ENCODE measurements around the gene CYTH3. TPM values are rescaled to one million over a fixed set of nuclear protein-coding genes. Genes with fewer than 3 reads are reported as not detected.

The CYTH3 gene
- total and polyA plus RNA-seq, 2 donors (not counting 3 experiments of a cell fraction or from before 2014, with no cell fraction given), result 8.6 to 11.2 TPM

GRCh38 chr7:6128205-6128604, 144.2 kb downstream of the CYTH3 start:
- Histone ChIP-seq H3K9me1 (replicated peaks; ENCODE audit: control insufficient read depth, extremely low read depth, insufficient read depth, low read length) (no peaks in the 10 kb centered on the region), H3K4me2 (ENCODE audit: insufficient read depth, low read length) (no peak overlapping the region), H2AFZ (ENCODE audit: low read depth, low read length) (no peak overlapping the region), H3K9ac (replicated peaks; ENCODE audit: extremely low read depth, insufficient read depth, low read length) (no peak overlapping the region), H3K4me3 (replicated peaks in 1 of 3; ENCODE audit: insufficient read depth in 1 of 3, low read depth in 1 of 3, low read length in 3 of 3) (no peak overlapping the region), H3K36me3 (ENCODE audit: control insufficient read depth in 2 of 2, extremely low read depth in 1 of 2, insufficient read depth in 2 of 2, low read length in 2 of 2) (peaks cover 2 to 11% of the 10 kb centered on the region in 2 experiments), H3K4me1 (ENCODE audit: control insufficient read depth, extremely low read depth, insufficient read depth, low read length) (no peaks in the 10 kb centered on the region), H3K79me2 (ENCODE audit: control insufficient read depth, insufficient read depth, low read length) (peaks cover 17% of the 10 kb centered on the region), H3K9me3 (replicated peaks; ENCODE audit: control insufficient read depth, insufficient read depth, low read length) (no peaks in the 10 kb centered on the region), H3K27me3 (ENCODE audit: control insufficient read depth in 2 of 2, insufficient read depth in 2 of 2, low read length in 2 of 2) (no peaks in the 10 kb centered on the region), H4K20me1 (replicated peaks; ENCODE audit: control insufficient read depth, extremely low read depth, insufficient read depth, low read length) (no peaks in the 10 kb centered on the region), H3K27ac (ENCODE audit: insufficient read depth, low read depth, low read length) (no peak overlapping the region)
- no TSS peak for BruUV-seq (replicated peaks)
- no peak for FAIRE-seq
- POLR2A ChIA-PET, result no interaction called here
- intact Hi-C loops (cut with micrococcal nuclease), result no loop called here
- dilution Hi-C loops (cut with MboI; ENCODE audit: extremely low pct_ligation_motif_present, low sequenced_read_pairs), result no loop called here
- TF ChIP-seq MAX (IDR thresholded peaks at IDR 0.05; ENCODE audit: insufficient read depth, insufficient read length) (no peak), JUN (IDR thresholded peaks at IDR 0.05; ENCODE audit: borderline replicate concordance, insufficient read depth, insufficient read length, low read depth) (no peak), EZH2 (IDR thresholded peaks at IDR 0.05; ENCODE audit: borderline replicate concordance, low read depth, low read length, severe bottlenecking) (no peak), GATA2 (IDR thresholded peaks at IDR 0.05; ENCODE audit: insufficient read depth, insufficient read length, low read depth, low read length) (no peak), POLR2AphosphoS5 (IDR thresholded peaks at IDR 0.05; ENCODE audit: insufficient read depth, low read depth, low read length) (no peak), CTCF (IDR thresholded peaks at IDR 0.05; ENCODE audit: extremely low read depth in 1 of 2, insufficient read depth in 1 of 2, low read depth in 1 of 2, low read length in 2 of 2) (no peak), FOS (IDR thresholded peaks at IDR 0.05; ENCODE audit: borderline replicate concordance, insufficient read depth, low read length) (no peak)
- CTCF ChIA-PET, result no interaction called here
- DNase-seq (ENCODE audit: low read depth, low spot score), result no peak

Data from endothelial cell of umbilical vein (primary cell).